LoVo (cell line): Measurements from ENCODE around the gene FCRL4.
"Not testable (repeated sequence)": the region's sequence is repeated elsewhere in the genome, so short reads cannot be mapped to it uniquely, and the experiment has no call there.

Experiments used
- DNase-seq: peaks from one replicate; pipeline ENCODE4 v3.0.0-alpha.2; 2016; ENCODE audit warnings: low spot score

Gene FCRL4

GRCh38 chr1:157551694-157552693, 45.9 kb downstream of the FCRL4 start, which contains the start of gene FCRL5:
Gene FCRL5, minus strand, starts transcription at chr1:157552515. Its CDS starts 153 bp downstream, at chr1:157552362.
- no peak for DNase-seq

- not testable (repeated sequence) for DNase-seq
These were observed 49.8 kb downstream of the FCRL4 start for GRCh38 chr1:157548081-157548480.

GRCh38 chr1:157542676-157543075, 55.2 kb downstream of the FCRL4 start:
- DNase-seq, result no peak

GRCh38 chr1:157540852-157541251, 57.0 kb downstream of the FCRL4 start:
- DNase-seq, result no peak

- no peak for DNase-seq
These were observed 57.6 kb downstream of the FCRL4 start for GRCh38 chr1:157540160-157540748.

DNA sequence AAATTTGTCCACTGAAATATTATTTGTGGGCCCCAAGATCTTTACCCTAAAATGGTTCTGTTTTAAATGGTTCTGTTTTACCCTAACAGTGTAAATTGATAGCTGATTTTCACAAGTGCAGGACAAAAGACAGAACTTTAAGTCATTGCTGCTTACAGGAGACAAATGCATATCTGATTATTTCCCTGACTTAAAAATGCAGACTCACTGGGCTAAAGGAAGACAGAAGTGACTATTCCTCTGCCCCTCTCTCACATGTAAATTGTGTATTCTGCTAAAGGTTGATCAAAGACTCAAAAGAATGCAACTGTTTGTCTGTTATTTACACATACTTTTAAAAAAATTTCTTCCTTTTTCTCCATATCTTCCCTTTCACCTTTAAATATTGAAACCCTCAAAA, 58.3 kb downstream of the FCRL4 start:
- no peak for DNase-seq

DNA sequence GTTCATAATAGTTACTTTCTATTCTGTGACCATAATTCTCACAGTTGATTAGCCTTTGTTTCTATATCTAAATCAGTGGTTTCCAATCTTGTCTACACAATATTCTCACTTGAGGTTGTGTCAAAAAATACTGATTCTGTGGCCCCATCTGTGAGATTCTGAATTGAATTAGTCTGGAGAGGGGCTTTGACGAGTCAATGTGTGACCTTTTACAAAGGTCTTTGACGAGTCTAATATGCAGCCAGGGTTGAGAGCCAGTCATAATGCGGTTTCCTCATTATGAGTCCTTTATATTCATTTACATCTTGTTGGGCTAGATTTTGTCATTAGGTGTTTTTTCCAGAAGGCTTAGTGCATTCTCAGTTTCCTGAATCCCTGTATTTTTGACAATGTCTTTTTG, 65.3 kb downstream of the FCRL4 start:
- no peak for DNase-seq

DNA sequence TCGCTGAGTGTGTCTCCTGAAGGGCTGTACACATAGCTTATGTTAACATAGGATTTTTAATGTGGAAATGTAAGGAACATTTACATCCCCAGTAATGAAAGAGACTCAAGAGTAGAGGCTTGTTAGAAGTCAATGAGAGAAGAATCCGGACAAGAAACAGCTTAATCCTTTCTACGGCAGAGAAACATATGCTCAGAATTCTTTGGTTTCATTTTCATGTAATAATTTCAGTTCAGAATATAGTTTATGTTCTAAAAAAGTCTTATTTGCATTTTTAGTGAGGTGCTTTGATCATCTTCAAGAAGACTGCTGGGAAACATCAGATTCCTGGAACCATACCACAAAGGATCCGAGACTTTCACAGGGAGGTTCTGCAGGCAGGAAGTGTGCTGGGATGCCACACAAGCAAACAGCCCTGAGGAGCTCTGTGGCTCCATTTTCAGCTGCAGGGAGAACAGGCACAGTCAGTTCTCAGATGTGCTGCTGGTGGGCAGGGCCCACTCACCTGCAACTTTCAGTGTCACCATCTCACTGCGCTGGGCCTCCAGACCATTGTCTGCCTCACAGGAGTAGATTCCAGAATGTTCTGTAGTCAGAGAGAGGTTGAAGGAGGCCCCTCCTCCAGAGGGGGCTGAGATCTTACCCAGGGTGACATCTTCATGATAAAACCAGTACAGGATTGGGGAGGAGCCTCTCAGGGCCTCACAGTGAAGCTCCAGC, 74.0 kb downstream of the FCRL4 start:
- no peak for DNase-seq
